NB4 (cell line): ENCODE results near the gene HSPE1.

Source experiments
- DNase-seq: peaks from one replicate; pipeline ENCODE4 v3.0.0; 2010; ENCODE audit warnings: low read depth
- H3K4me3 ChIP-seq: one replicate; pipeline ENCODE4 v1.5.1; 2011; ENCODE audit warnings: mild to moderate bottlenecking, low read depth, low read length, moderate library complexity
- CTCF ChIP-seq: IDR thresholded peaks from one replicate; pipeline ENCODE4 v1.5.1; 2012; ENCODE audit warnings: low read depth, low read length
- MAX ChIP-seq: IDR thresholded peaks from 2 replicates; pipeline ENCODE4 v1.6.1; 2011; ENCODE audit warnings: low read depth, low read length
- MYC ChIP-seq: IDR thresholded peaks from 2 replicates; pipeline ENCODE4 v1.6.1; 2011; ENCODE audit warnings: low read depth, low read length
- POLR2A ChIP-seq: IDR thresholded peaks from 2 replicates; pipeline ENCODE4 v1.6.1; 2011; ENCODE audit warnings: mild to moderate bottlenecking; ENCODE audit not compliant: insufficient read length; ENCODE audit errors: extremely low read depth

Gene HSPE1

DNA sequence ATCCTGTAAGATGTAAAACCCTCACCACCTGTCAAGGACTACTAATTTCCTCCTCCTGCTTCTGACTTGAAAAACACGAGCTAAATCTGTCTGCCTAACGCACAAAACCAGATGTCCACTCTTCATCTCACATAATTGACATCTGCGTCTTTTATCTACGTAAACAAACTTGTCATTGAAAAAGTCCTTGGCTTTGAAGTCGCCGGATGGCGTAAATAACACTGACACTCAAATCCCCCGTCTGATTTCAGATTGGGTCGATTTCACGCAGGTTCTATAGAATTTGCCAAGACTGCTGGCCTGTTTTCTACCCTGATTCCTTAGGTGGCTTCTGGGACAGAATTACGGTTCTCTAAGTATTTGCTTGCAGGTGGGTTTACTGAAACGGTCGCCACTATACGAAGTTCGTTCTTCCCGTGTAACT, 15.1 kb downstream of the HSPE1 start:
- TF ChIP-seq CTCF (no peak), MYC (peak; percentile 29; the same call in 1 of the 2 replicates), MAX (peak; percentile 48; the same call in 1 of the 2 replicates), POLR2A (no peak)
- DNase-seq = no peak
- peak overlapping the region; percentile 99 for H3K4me3 ChIP-seq

GRCh38 chr2:197515739-197516392, 15.7 kb downstream of the HSPE1 start, which contains the start of gene MOB4:
MOB4 (plus strand) TSS chr2:197516066; CDS start chr2:197516087, 21 bp downstream.
- peak within 1 kb of the TSS; percentile 99 for H3K4me3 ChIP-seq
- TF ChIP-seq CTCF (no peak), MAX (peak; percentile 82), POLR2A (peak; percentile 85), MYC (peak; percentile 93)
- peak; percentile 99 for DNase-seq

- TF ChIP-seq POLR2A (no peak), CTCF (no peak), MYC (no peak), MAX (no peak)
- DNase-seq = peak; percentile 43
These were observed 16.2 kb downstream of the HSPE1 start for GRCh38 chr2:197516393-197516761.

GRCh38 chr2:197517150-197517549, 17.0 kb downstream of the HSPE1 start:
- peak overlapping the region; percentile 99 for H3K4me3 ChIP-seq
- TF ChIP-seq POLR2A (no peak), MAX (no peak), CTCF (no peak), MYC (no peak)
- no peak for DNase-seq

More at GRCh38 chr2:197516393-197516761, 16.2 kb downstream of the HSPE1 start:
- H3K4me3 ChIP-seq = peak overlapping the region; percentile 99

DNA sequence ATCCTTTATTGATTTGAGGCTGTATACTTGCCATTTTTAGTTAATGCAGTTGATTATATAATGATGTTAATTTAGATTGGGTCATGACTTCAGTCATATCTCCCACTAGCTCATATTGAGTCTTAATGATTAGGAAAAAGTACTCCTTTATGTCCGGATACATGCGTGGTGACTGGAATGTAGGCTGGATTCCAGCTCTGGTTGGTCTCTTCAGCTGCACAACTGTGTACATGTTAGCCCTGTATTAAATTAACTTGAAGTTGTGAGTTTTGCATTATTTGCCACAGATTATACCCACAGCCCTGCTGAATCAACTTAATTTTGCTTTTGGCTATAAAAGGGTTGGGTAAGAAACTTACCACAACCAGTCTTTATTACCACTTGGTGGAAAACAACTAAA, 38.2 kb downstream of the HSPE1 start:
- H3K4me3 ChIP-seq = no peak overlapping the region
- no peak for DNase-seq
- TF ChIP-seq POLR2A = no peak
- no peak for TF ChIP-seq MAX
- no peak for TF ChIP-seq MYC
- TF ChIP-seq CTCF = no peak
